Measurements from ENCODE around the gene PCDHB15.
"Not testable (repeated sequence)": the region's sequence is repeated elsewhere in the genome, so short reads cannot be mapped to it uniquely, and the experiment has no call there.

Gene PCDHB15

DNA sequence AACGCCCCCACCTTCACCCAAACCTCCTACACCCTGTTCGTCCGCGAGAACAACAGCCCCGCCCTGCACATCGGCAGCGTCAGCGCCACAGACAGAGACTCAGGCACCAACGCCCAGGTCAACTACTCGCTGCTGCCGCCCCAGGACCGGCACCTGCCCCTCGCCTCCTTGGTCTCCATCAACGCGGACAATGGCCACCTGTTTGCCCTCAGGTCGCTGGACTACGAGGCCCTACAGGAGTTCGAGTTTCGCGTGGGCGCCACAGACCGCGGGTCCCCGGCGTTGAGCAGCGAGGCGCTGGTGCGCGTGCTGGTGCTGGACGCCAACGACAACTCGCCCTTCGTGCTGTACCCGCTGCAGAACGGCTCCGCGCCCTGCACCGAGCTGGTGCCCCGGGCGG, 20.4 kb upstream of the PCDHB15 start:
- H3K4me3 Mint-ChIP-seq; H3K36me3 Mint-ChIP-seq (ENCODE audit: low read depth); intact Hi-C loops (cut with micrococcal nuclease); H3K27ac Mint-ChIP-seq; H3K4me1 Mint-ChIP-seq (ENCODE audit: low read depth): not testable (repeated sequence)
- Mint-ChIP-seq H3K27me3 (peaks cover 28% of the 10 kb centered on the region), H3K9me3 (peaks cover 25% of the 10 kb centered on the region)

- H3K4me3 Mint-ChIP-seq; intact Hi-C loops (cut with micrococcal nuclease); H3K27ac Mint-ChIP-seq; H3K4me1 Mint-ChIP-seq (ENCODE audit: low read depth); H3K36me3 Mint-ChIP-seq (ENCODE audit: low read depth): not testable (repeated sequence)
- Mint-ChIP-seq H3K27me3 (peaks cover 28% of the 10 kb centered on the region), H3K9me3 (peaks cover 19% of the 10 kb centered on the region)
These were observed 19.8 kb upstream of the PCDHB15 start for GRCh38 chr5:141225421-141225820.

DNA sequence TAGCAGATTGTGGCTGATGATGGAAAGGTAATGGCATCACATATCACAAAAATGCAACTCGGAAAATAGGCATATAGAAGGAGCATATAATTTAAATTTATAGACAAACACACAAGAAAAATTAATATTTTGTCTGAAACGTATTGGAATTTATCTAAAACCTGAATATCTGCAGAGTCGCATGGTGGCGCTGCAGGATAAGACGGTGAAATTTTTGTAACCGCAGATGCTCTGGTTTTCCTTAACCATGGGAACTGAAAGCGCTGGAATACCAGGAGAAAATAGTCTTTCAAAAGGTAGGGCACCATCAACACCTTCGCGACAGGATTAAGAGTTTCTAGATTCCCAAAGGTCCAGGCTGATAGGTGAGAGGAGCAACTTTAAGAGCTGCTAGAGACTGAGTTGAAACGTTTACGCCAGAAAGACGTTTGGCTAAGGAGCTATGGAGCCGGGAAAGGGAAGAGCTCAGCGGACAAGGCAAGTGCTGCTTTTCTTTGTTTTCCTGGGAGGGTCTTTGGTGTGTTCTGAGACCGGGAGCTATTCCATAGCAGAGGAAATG, 11.0 kb upstream of the PCDHB15 start:
- Mint-ChIP-seq H3K4me3 (no peak overlapping the region), H3K27me3 (peaks cover 25% of the 10 kb centered on the region), H3K4me1 (ENCODE audit: low read depth) (no peaks in the 10 kb centered on the region), H3K36me3 (ENCODE audit: low read depth) (peaks cover 6% of the 10 kb centered on the region), H3K27ac (no peak overlapping the region), H3K9me3 (peaks cover 69% of the 10 kb centered on the region)
- intact Hi-C loops (cut with micrococcal nuclease) = no loop called here

DNA sequence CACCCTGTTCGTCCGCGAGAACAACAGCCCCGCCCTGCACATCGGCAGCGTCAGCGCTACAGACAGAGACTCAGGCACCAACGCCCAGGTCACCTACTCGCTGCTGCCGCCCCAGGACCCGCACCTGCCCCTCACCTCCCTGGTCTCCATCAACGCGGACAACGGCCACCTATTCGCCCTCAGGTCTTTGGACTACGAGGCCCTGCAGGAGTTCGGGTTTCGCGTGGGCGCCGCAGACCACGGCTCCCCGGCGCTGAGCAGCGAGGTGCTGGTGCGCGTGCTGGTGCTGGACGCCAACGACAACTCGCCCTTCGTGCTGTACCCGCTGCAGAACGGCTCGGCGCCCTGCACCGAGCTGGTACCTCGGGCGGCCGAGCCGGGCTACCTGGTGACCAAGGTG, 9.3 kb upstream of the PCDHB15 start:
- peaks cover 34% of the 10 kb centered on the region for H3K27me3 Mint-ChIP-seq
- peaks cover 84% of the 10 kb centered on the region for H3K9me3 Mint-ChIP-seq
- H3K27ac Mint-ChIP-seq; intact Hi-C loops (cut with micrococcal nuclease); H3K4me1 Mint-ChIP-seq (ENCODE audit: low read depth); H3K4me3 Mint-ChIP-seq; H3K36me3 Mint-ChIP-seq (ENCODE audit: low read depth): not testable (repeated sequence)

- H3K9me3 Mint-ChIP-seq = peaks cover 84% of the 10 kb centered on the region
- no peaks in the 10 kb centered on the region for H3K4me1 Mint-ChIP-seq (ENCODE audit: low read depth)
- intact Hi-C loops (cut with micrococcal nuclease) = no loop called here
- peaks cover 8% of the 10 kb centered on the region for H3K36me3 Mint-ChIP-seq (ENCODE audit: low read depth)
- H3K4me3 Mint-ChIP-seq = no peak overlapping the region
- peaks cover 41% of the 10 kb centered on the region for H3K27me3 Mint-ChIP-seq
- no peak overlapping the region for H3K27ac Mint-ChIP-seq
These were observed 8.5 kb upstream of the PCDHB15 start for GRCh38 chr5:141236516-141237313.

- intact Hi-C loops (cut with micrococcal nuclease) = no loop called here
- Mint-ChIP-seq H3K27ac (no peak overlapping the region), H3K4me1 (ENCODE audit: low read depth) (no peaks in the 10 kb centered on the region), H3K9me3 (peaks cover 89% of the 10 kb centered on the region), H3K4me3 (no peak overlapping the region), H3K27me3 (peaks cover 25% of the 10 kb centered on the region), H3K36me3 (ENCODE audit: low read depth) (peaks cover 9% of the 10 kb centered on the region)
These were observed 3.7 kb upstream of the PCDHB15 start for GRCh38 chr5:141241496-141241895.

DNA sequence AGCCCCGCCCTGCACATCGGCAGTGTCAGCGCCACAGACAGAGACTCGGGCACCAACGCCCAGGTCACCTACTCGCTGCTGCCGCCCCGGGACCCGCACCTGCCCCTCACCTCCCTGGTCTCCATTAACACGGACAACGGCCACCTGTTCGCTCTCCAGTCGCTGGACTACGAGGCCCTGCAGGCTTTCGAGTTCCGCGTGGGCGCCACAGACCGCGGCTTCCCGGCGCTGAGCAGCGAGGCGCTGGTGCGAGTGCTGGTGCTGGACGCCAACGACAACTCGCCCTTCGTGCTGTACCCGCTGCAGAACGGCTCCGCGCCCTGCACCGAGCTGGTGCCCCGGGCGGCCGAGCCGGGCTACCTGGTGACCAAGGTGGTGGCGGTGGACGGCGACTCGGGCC, 1.8 kb downstream of the PCDHB15 start:
- H3K36me3 Mint-ChIP-seq (ENCODE audit: low read depth); H3K27me3 Mint-ChIP-seq; H3K4me3 Mint-ChIP-seq; H3K4me1 Mint-ChIP-seq (ENCODE audit: low read depth); H3K27ac Mint-ChIP-seq; intact Hi-C loops (cut with micrococcal nuclease): not testable (repeated sequence)
- peaks cover 93% of the 10 kb centered on the region for H3K9me3 Mint-ChIP-seq

DNA sequence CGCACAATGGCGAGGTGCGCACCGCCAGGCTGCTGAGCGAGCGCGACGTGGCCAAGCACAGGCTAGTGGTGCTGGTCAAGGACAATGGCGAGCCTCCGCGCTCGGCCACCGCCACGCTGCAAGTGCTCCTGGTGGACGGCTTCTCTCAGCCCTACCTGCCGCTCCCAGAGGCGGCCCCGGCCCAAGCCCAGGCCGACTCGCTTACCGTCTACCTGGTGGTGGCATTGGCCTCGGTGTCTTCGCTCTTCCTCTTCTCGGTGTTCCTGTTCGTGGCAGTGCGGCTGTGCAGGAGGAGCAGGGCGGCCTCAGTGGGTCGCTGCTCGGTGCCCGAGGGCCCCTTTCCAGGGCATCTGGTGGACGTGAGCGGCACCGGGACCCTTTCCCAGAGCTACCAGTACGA, 2.2 kb downstream of the PCDHB15 start:
- H3K9me3 Mint-ChIP-seq = peaks cover 93% of the 10 kb centered on the region
- H3K4me1 Mint-ChIP-seq (ENCODE audit: low read depth); H3K27me3 Mint-ChIP-seq; H3K4me3 Mint-ChIP-seq; intact Hi-C loops (cut with micrococcal nuclease); H3K27ac Mint-ChIP-seq; H3K36me3 Mint-ChIP-seq (ENCODE audit: low read depth): not testable (repeated sequence)

- H3K4me1 Mint-ChIP-seq (ENCODE audit: low read depth) = no peaks in the 10 kb centered on the region
These were observed 5.4 kb downstream of the PCDHB15 start for GRCh38 chr5:141250576-141250975.

DNA sequence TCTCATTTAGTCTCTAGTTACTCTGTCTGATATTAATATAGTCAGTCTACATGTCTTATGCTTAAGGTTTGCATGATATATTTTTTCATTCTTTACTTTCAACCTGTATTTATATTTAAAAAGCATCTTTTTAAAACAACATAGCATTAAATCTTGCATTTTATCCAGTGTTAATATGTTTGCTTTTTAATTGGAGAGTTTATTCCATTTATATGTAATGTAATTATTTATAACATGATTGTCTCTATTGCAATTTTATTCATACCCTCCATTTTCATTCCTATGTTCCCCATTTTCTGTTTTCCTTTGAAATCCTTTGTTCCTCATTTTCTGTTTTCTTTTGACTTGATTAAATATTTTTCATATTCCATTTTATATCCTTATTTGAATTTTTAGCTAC, 13.3 kb downstream of the PCDHB15 start:
- H3K27ac Mint-ChIP-seq = no peak overlapping the region
- peaks cover 82% of the 10 kb centered on the region for H3K9me3 Mint-ChIP-seq
- no peak overlapping the region for H3K4me3 Mint-ChIP-seq
- H3K27me3 Mint-ChIP-seq = no peaks in the 10 kb centered on the region
- intact Hi-C loops (cut with micrococcal nuclease) = no loop called here
- no peaks in the 10 kb centered on the region for H3K4me1 Mint-ChIP-seq (ENCODE audit: low read depth)
- H3K36me3 Mint-ChIP-seq (ENCODE audit: low read depth) = no peaks in the 10 kb centered on the region

More at GRCh38 chr5:141250576-141250975, 5.4 kb downstream of the PCDHB15 start:
- H3K27me3 Mint-ChIP-seq = peaks cover 4% of the 10 kb centered on the region
- peaks cover 83% of the 10 kb centered on the region for H3K9me3 Mint-ChIP-seq
- H3K4me3 Mint-ChIP-seq = no peak overlapping the region
- no peaks in the 10 kb centered on the region for H3K36me3 Mint-ChIP-seq (ENCODE audit: low read depth)
- intact Hi-C loops (cut with micrococcal nuclease) = no loop called here
- H3K27ac Mint-ChIP-seq = no peak overlapping the region

DNA sequence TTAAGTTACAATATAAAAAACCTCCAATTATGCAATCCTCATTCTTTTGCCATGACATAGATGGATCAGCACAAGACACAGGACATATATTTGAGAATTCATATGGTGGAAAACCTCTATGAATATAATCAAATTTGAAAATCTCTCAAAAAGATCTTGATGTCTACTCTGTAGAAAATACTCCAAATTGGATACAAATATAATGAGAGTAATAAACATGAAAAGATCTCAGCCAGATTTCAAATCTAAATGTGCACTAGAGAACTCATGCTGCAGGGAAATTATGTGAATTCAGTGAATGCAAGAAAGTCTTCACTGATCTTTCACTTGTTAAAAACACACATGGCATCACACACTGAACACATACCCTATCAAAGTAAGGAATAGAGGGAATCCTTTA, 13.8 kb downstream of the PCDHB15 start:
- H3K4me3 Mint-ChIP-seq = no peak overlapping the region
- intact Hi-C loops (cut with micrococcal nuclease) = no loop called here
- H3K9me3 Mint-ChIP-seq = peaks cover 87% of the 10 kb centered on the region
- no peaks in the 10 kb centered on the region for H3K36me3 Mint-ChIP-seq (ENCODE audit: low read depth)
- H3K27ac Mint-ChIP-seq = no peak overlapping the region
- H3K27me3 Mint-ChIP-seq = no peaks in the 10 kb centered on the region
- no peaks in the 10 kb centered on the region for H3K4me1 Mint-ChIP-seq (ENCODE audit: low read depth)

DNA sequence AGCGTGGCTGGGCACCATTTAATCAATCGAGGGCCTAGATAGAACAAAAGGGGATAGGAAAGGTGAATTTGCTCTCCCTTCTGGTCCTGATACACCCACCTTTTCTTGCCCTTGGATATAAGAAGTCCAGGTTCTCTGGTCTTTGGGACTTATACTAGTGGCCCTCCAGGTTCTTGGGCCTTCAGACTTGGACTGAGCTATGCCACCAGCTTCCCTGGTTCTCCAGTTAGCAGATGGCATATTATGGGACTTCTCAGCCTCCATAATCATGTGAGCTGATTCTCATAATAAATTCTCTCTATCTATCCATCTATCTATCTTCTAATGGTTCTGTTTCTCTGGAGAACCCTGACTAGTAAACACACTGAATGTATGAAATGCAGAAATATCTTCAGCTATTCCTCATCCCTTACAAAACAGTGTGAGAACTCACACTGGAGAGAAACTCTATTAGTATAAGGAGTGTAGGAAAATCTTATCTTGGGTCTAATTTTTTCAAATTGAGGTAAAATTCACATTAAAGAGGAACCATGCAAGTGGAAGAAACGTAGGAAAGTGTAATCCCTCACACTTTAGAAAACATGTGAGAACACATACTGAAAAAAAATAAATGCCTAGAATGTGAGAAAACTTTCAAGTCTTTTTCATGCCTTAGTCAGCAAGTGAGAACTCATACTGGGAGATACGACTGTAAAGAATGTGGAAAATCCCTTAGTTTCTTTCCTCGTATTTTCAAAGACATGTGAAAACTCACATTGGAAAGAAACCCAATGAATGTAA, 15.5 kb downstream of the PCDHB15 start:
- Mint-ChIP-seq H3K36me3 (ENCODE audit: low read depth) (no peaks in the 10 kb centered on the region), H3K27me3 (no peaks in the 10 kb centered on the region), H3K27ac (no peak overlapping the region), H3K4me1 (ENCODE audit: low read depth) (no peaks in the 10 kb centered on the region), H3K4me3 (no peak overlapping the region), H3K9me3 (peaks cover 89% of the 10 kb centered on the region)
- intact Hi-C loops (cut with micrococcal nuclease) = loop anchor here (10.0 kb wide), 1 partner anchor 54 kb away; no protein-coding TSS in a partner anchor

GRCh38 chr5:141261238-141261546, 16.0 kb downstream of the PCDHB15 start:
- intact Hi-C loops (cut with micrococcal nuclease) = loop anchor here (10.0 kb wide), 1 partner anchor 54 kb away; no protein-coding TSS in a partner anchor
- Mint-ChIP-seq H3K4me3 (no peak overlapping the region), H3K27ac (no peak overlapping the region), H3K36me3 (ENCODE audit: low read depth) (no peaks in the 10 kb centered on the region), H3K27me3 (no peaks in the 10 kb centered on the region), H3K9me3 (peaks cover 89% of the 10 kb centered on the region), H3K4me1 (ENCODE audit: low read depth) (no peaks in the 10 kb centered on the region)

GRCh38 chr5:141269195-141269594, 24.0 kb downstream of the PCDHB15 start:
- Mint-ChIP-seq H3K36me3 (ENCODE audit: low read depth) (no peaks in the 10 kb centered on the region), H3K27ac (no peak overlapping the region), H3K27me3 (no peaks in the 10 kb centered on the region), H3K9me3 (peaks cover 100% of the 10 kb centered on the region), H3K4me1 (ENCODE audit: low read depth) (no peaks in the 10 kb centered on the region), H3K4me3 (no peak overlapping the region)
- intact Hi-C loops (cut with micrococcal nuclease) = loop anchor here (10.0 kb wide), 1 partner anchor 46 kb away; no protein-coding TSS in a partner anchor
